H1 (cell line): Measurements from ENCODE around the gene BDKRB1. TPM values are rescaled to one million over a fixed set of nuclear protein-coding genes. Genes with fewer than 3 reads are reported as not detected.

Experiments
- CTCF ChIA-PET: fragments of 300-600 bp; sonication (Branson Sonifier 250); formaldehyde crosslinking; loops from one replicate; lab custom pipeline; 2021; ENCODE audit not compliant: partially characterized antibody; lab: Charles Lee
- POLR2A ChIA-PET: fragments of 300-600 bp; sonication (Branson Sonifier 250); formaldehyde crosslinking; loops from one replicate; lab custom pipeline; 2021; ENCODE audit warnings: inconsistent platforms; ENCODE audit not compliant: partially characterized antibody; lab: Charles Lee
- DNase-seq, 2 experiments: peaks; one replicate each; pipeline versions ENCODE4 v3.0.0 to v3.0.0-alpha.2; 2010 to 2022; ENCODE audit warnings: low spot score in 2 of 2, low read depth in 1 of 2, mixed read lengths in 1 of 2
- FAIRE-seq: peaks from 2 replicates; lab custom pipeline; 2011; peaks lifted over from hg19 to GRCh38; lab: Jason Lieb, UNC
- H2AFZ ChIP-seq: 2 replicates; pipeline ENCODE4 v1.8.1; 2012; ENCODE audit warnings: low read length, inconsistent platforms
- H2AK5ac ChIP-seq: 2 replicates; pipeline ENCODE4 v1.6.1; 2013; ENCODE audit warnings: low read depth, low read length
- H2BK120ac ChIP-seq: replicated peaks from 2 replicates; pipeline ENCODE3; 2013; ENCODE audit warnings: low read depth, low read length, inconsistent platforms
- H2BK12ac ChIP-seq: 2 replicates; pipeline ENCODE4 v1.6.1; 2013; ENCODE audit warnings: low read depth, low read length
- H2BK15ac ChIP-seq: 2 replicates; pipeline ENCODE4 v1.6.1; 2013; ENCODE audit warnings: low read length
- H2BK20ac ChIP-seq: 2 replicates; pipeline ENCODE4 v1.6.1; 2013; ENCODE audit warnings: low read length
- H2BK5ac ChIP-seq: 2 replicates; pipeline ENCODE4 v1.6.1; 2013; ENCODE audit warnings: low read depth, low read length
- H3K14ac ChIP-seq: 2 replicates; pipeline ENCODE4 v1.6.1; 2013; ENCODE audit warnings: inconsistent platforms; ENCODE audit not compliant: insufficient read length
- H3K18ac ChIP-seq: 2 replicates; pipeline ENCODE4 v1.6.1; 2013; ENCODE audit warnings: low read length; ENCODE audit errors: extremely low read depth
- H3K23ac ChIP-seq: 2 replicates; pipeline ENCODE4 v1.6.1; 2013; ENCODE audit warnings: inconsistent platforms; ENCODE audit not compliant: insufficient read length
- H3K23me2 ChIP-seq: 2 replicates; pipeline ENCODE4 v1.6.1; 2013; ENCODE audit warnings: low read depth, low read length
- H3K27ac ChIP-seq: 2 replicates; pipeline ENCODE4 v1.6.1; 2011; ENCODE audit warnings: low read depth, low read length, inconsistent platforms
- H3K27me3 ChIP-seq, 4 experiments: replicated peaks in 1 of 4; 1 replicate in 1 of 4; 2 replicates in 3 of 4; pipeline versions ENCODE4 v1.6.1 to v1.8.1; 2011 to 2013; ENCODE audit warnings: low read length in 3 of 4, mild to moderate bottlenecking in 3 of 4, inconsistent platforms in 2 of 4, mixed read lengths in 2 of 4, moderate library complexity in 1 of 4; ENCODE audit not compliant: control insufficient read depth in 3 of 4, insufficient read depth in 3 of 4; ENCODE audit errors: extremely low read depth in 1 of 4
- H3K36me3 ChIP-seq, 4 experiments: 2 replicates each; pipeline versions ENCODE4 v1.6.1 to v1.8.1; 2011 to 2013; ENCODE audit warnings: mild to moderate bottlenecking in 4 of 4, low read length in 3 of 4, moderate library complexity in 2 of 4, control low read depth in 1 of 4, inconsistent platforms in 1 of 4; ENCODE audit not compliant: insufficient read depth in 4 of 4, control insufficient read depth in 2 of 4
- H3K4ac ChIP-seq: replicated peaks from 2 replicates; pipeline ENCODE3; 2013; ENCODE audit warnings: low read length, low read depth, mixed read lengths, inconsistent platforms; ENCODE audit not compliant: insufficient read length
- H3K4me1 ChIP-seq, 4 experiments: replicated peaks in 1 of 4; 1 replicate in 1 of 4; 2 replicates in 3 of 4; pipeline versions ENCODE4 v1.6.1 to v1.8.1; 2011 to 2013; ENCODE audit warnings: low read length in 3 of 4, inconsistent platforms in 2 of 4, mixed read lengths in 1 of 4; ENCODE audit not compliant: insufficient read depth in 4 of 4, control insufficient read depth in 3 of 4
- H3K4me2 ChIP-seq, 2 experiments: 2 replicates each; pipeline versions ENCODE4 v1.6.1 to v1.8.1; 2011 to 2013; ENCODE audit warnings: low read depth in 2 of 2, low read length in 2 of 2, control low read depth in 1 of 2, inconsistent platforms in 1 of 2, mild to moderate bottlenecking in 1 of 2; ENCODE audit not compliant: insufficient read depth in 1 of 2
- H3K4me3 ChIP-seq, 4 experiments: fragments of 200-600, 300-600 bp in 1 of 4; sonication (generic), shearing (Covaris generic), sonication (Bioruptor Twin) in 1 of 4; 2 replicates each; pipeline versions ENCODE4 v1.5.1 to v1.8.1; 2011 to 2016; ENCODE audit warnings: low read length in 4 of 4, low read depth in 3 of 4, control low read depth in 2 of 4, inconsistent platforms in 2 of 4, mild to moderate bottlenecking in 2 of 4, mixed read lengths in 1 of 4, moderate library complexity in 1 of 4; ENCODE audit not compliant: insufficient read depth in 2 of 4; ENCODE audit errors: extremely low read depth in 1 of 4
- H3K56ac ChIP-seq: replicated peaks from 2 replicates; pipeline ENCODE3; 2013; ENCODE audit warnings: low read depth, mild to moderate bottlenecking, mixed read lengths, low read length, inconsistent platforms; ENCODE audit not compliant: insufficient read length
- H3K79me1 ChIP-seq: 2 replicates; pipeline ENCODE4 v1.6.1; 2013; ENCODE audit warnings: low read depth, low read length, control low read depth
- H3K79me2 ChIP-seq, 2 experiments: 2 replicates each; pipeline versions ENCODE4 v1.6.1 to v1.8.1; 2012 to 2013; ENCODE audit warnings: low read length in 2 of 2, mild to moderate bottlenecking in 2 of 2, inconsistent platforms in 1 of 2; ENCODE audit not compliant: insufficient read depth in 2 of 2, control insufficient read depth in 1 of 2
- H3K9ac ChIP-seq, 4 experiments: replicated peaks in 1 of 4; 1 replicate in 1 of 4; 2 replicates in 3 of 4; pipeline versions ENCODE4 v1.6.1 to v1.8.1; 2011 to 2013; ENCODE audit warnings: low read depth in 3 of 4, low read length in 3 of 4, control low read depth in 2 of 4, mild to moderate bottlenecking in 2 of 4, moderate library complexity in 2 of 4, inconsistent platforms in 1 of 4; ENCODE audit errors: extremely low read depth in 1 of 4
- H3K9me3 ChIP-seq, 2 experiments: 2 replicates each; pipeline versions ENCODE4 v1.6.1 to v1.8.1; 2012 to 2013; ENCODE audit warnings: mild to moderate bottlenecking in 2 of 2, moderate library complexity in 2 of 2, control low read depth in 1 of 2, inconsistent platforms in 1 of 2, low read depth in 1 of 2, low read length in 1 of 2, mixed read lengths in 1 of 2; ENCODE audit not compliant: insufficient read depth in 2 of 2
- H4K20me1 ChIP-seq, 2 experiments: replicated peaks in 1 of 2; 2 replicates each; pipeline versions ENCODE3 to v1.8.1; 2011 to 2013; ENCODE audit warnings: inconsistent platforms in 2 of 2, low read length in 2 of 2, mild to moderate bottlenecking in 1 of 2; ENCODE audit not compliant: insufficient read depth in 2 of 2, control insufficient read depth in 1 of 2
- H4K5ac ChIP-seq: 2 replicates; pipeline ENCODE4 v1.6.1; 2013; ENCODE audit warnings: low read length, low read depth, mixed read lengths, inconsistent platforms; ENCODE audit not compliant: insufficient read length
- H4K8ac ChIP-seq: 2 replicates; pipeline ENCODE4 v1.8.0; 2013; ENCODE audit warnings: mild to moderate bottlenecking, moderate library complexity, low read length, inconsistent platforms; ENCODE audit not compliant: insufficient read depth; ENCODE audit errors: extremely low read depth
- H4K91ac ChIP-seq: replicated peaks from 2 replicates; pipeline ENCODE3; 2013; ENCODE audit warnings: low read length, mixed read lengths, inconsistent platforms; ENCODE audit not compliant: insufficient read length
- HDAC2 ChIP-seq, 2 experiments: fragments of 300-600 bp in 1 of 2; sonication (generic) in 1 of 2; IDR thresholded peaks; 2 replicates each; pipeline ENCODE4 v1.6.1; 2011 to 2012; ENCODE audit warnings: low read depth in 2 of 2, low read length in 2 of 2, mild to moderate bottlenecking in 2 of 2, moderate library complexity in 2 of 2, borderline replicate concordance in 1 of 2, inconsistent platforms in 1 of 2
- HDAC6 ChIP-seq: IDR thresholded peaks from one replicate; pipeline ENCODE4 v1.7.1; 2012; ENCODE audit warnings: low read depth, mild to moderate bottlenecking, inconsistent platforms, low read length, moderate library complexity
- JUND ChIP-seq: IDR thresholded peaks from 2 replicates; pipeline ENCODE4 v1.6.1; 2011; ENCODE audit warnings: mild to moderate bottlenecking, improper control_type of control experiment, low read length
- KDM1A ChIP-seq: fragments of 200-600, 300-600 bp; sonication (generic); IDR thresholded peaks from 2 replicates; pipeline ENCODE4 v1.7.1; 2016; ENCODE audit warnings: mild to moderate bottlenecking, low read length, borderline replicate concordance
- KDM4A ChIP-seq: IDR thresholded peaks from one replicate; pipeline ENCODE4 v1.7.1; 2012; ENCODE audit warnings: low read depth, mild to moderate bottlenecking, moderate library complexity, low read length, inconsistent platforms; ENCODE audit not compliant: severe bottlenecking
- MAFK ChIP-seq: IDR thresholded peaks from 2 replicates; pipeline ENCODE4 v1.6.1; 2012; ENCODE audit warnings: low read depth, mild to moderate bottlenecking, improper control_type of control experiment, low read length
- PHF8 ChIP-seq: fragments of 200-600 bp; sonication (generic); conservative IDR thresholded peaks from 2 replicates; pipeline ENCODE4 v1.7.1; 2012; ENCODE audit warnings: low read depth, mild to moderate bottlenecking, inconsistent platforms, low read length, moderate library complexity
- SP1 ChIP-seq: IDR thresholded peaks from 2 replicates; pipeline ENCODE4 v1.6.1; 2011; ENCODE audit warnings: low read depth, low read length
- WGBS, 2 experiments: shearing (Covaris generic) in 1 of 2; methylation state at CpG; one replicate each; pipeline versions ENCODE4 v1.1.6 to v1.1.7; 2013 to 2015; ENCODE audit warnings: low lambda C conversion rate in 2 of 2, mixed read lengths in 2 of 2, inconsistent platforms in 1 of 2, low coverage in 1 of 2, missing lambda C conversion rate in 1 of 2; ENCODE audit not compliant: insufficient replicate concordance in 2 of 2, insufficient coverage in 1 of 2, insufficient read length in 1 of 2; ENCODE audit errors: extremely low coverage in 1 of 2, missing lambda C conversion rate in 1 of 2; 5-methylcytosine and 5-hydroxymethylcytosine counted together
- polyA plus RNA-seq, 7 experiments: library from polyadenylated mRNA; depleted of rRNA in 3 of 7; stranded (reverse) in 5 of 7; unstranded in 2 of 7; fragments of >200 nt in 5 of 7; fragments of 200-250 nt in 2 of 7; gene quantifications; 1 replicate in 5 of 7; 2 replicates in 1 of 7; 4 replicates in 1 of 7; pipeline versions ENCODE4 v1.2.1 to v1.2.3, GENCODE V29; 2011 to 2013; ENCODE audit warnings: missing spikeins in 2 of 7, mixed read lengths in 2 of 7
- total RNA-seq: library from RNA; stranded (reverse); fragmentation: NEBNext Ultra II Directional; extraction: Animal tissue kit (Norgen Biotek cat#: 25700); gene quantifications from 2 replicates; pipeline ENCODE4 v1.2.1, GENCODE V29; 2021

Gene BDKRB1
- total and polyA plus RNA-seq, 2 of the 8 experiments (the other 6 are each of a cell fraction or from before 2014, with no cell fraction given), result 0.27 TPM; not detected in 1

- Histone ChIP-seq H3K18ac (no peak overlapping the region), H3K27ac (no peak overlapping the region), H3K27me3 (no peaks in the 10 kb centered on the region), H4K20me1 (no peaks in the 10 kb centered on the region), H3K4me3 (no peak overlapping the region), H3K4ac (no peak overlapping the region), H2BK12ac (no peak overlapping the region), H3K23ac (no peak overlapping the region), H3K36me3 (no peaks in the 10 kb centered on the region), H2AK5ac (no peak overlapping the region), H2BK5ac (no peak overlapping the region), H3K9ac (no peak overlapping the region), H2BK120ac (no peak overlapping the region), H2AFZ (no peak overlapping the region), H3K14ac (no peak overlapping the region), H3K56ac (no peak overlapping the region), H2BK20ac (no peak overlapping the region), H3K23me2 (no peaks in the 10 kb centered on the region), H2BK15ac (no peak overlapping the region), H3K9me3 (0 out of 4 replicates have a peak, but pooled peaks cover 0 to 4% of the 10 kb centered on the region in 2 experiments), H3K79me1 (no peaks in the 10 kb centered on the region), H3K4me2 (no peak overlapping the region), H4K5ac (no peak overlapping the region), H4K8ac (peak overlapping the region; percentile 31; the same call in 1 of the 2 replicates), H3K79me2 (no peaks in the 10 kb centered on the region), H4K91ac (no peak overlapping the region), H3K4me1 (no peaks in the 10 kb centered on the region)
- WGBS, 2 experiments, result 90% methylated on average over 22 of the region's 22 CpGs; no CpG with 5 or more reads in 1 of the 2 experiments
- ChIA-PET POLR2A (no interaction called here), CTCF (no interaction called here)
- FAIRE-seq, result no peak
- TF ChIP-seq HDAC6, result no peak
- TF ChIP-seq JUND, result no peak
- no peak for TF ChIP-seq HDAC2 (IDR thresholded peaks at IDR 0.05; ENCODE audit: borderline replicate concordance in 1 of 2, low read depth in 2 of 2, low read length in 2 of 2)
- TF ChIP-seq KDM1A, result no peak
- TF ChIP-seq MAFK, result no peak
- TF ChIP-seq KDM4A, result no peak
- no peak for TF ChIP-seq PHF8
- no peak for TF ChIP-seq SP1
- peak in 1 of 2 experiments; percentile 33 for DNase-seq
Measured at GRCh38 chr14:96268431-96269358, 12.7 kb downstream of the BDKRB1 start.
